ENCODE data around the gene ABHD16A.

Gene ABHD16A

GRCh38 chr6:31737991-31738979, 35.2 kb upstream of the ABHD16A start:
- Histone ChIP-seq H3K4me1 (ENCODE audit: control insufficient read depth in 1 of 2, insufficient read depth in 2 of 2, low read length in 2 of 2) (peaks cover 43 to 55% of the 10 kb centered on the region in 2 donors), H3K27ac (ENCODE audit: low read depth, low read length) (peak overlapping the region; percentile 94), H3K4me3 (ENCODE audit: low read depth in 1 of 2, low read length in 2 of 2) (peak overlapping the region; percentile 44 to 52), H3K27me3 (ENCODE audit: control insufficient read depth in 1 of 2, insufficient read depth in 2 of 2, low read length in 2 of 2) (no peaks in the 10 kb centered on the region), H3K9ac (ENCODE audit: low read depth in 1 of 2, low read length in 2 of 2) (peak overlapping the region; percentile 50 to 73), H3K36me3 (ENCODE audit: control insufficient read depth in 1 of 2, insufficient read depth in 2 of 2, low read length in 2 of 2) (peaks cover 12 to 20% of the 10 kb centered on the region in 2 donors), H3K9me3 (ENCODE audit: control insufficient read depth in 1 of 2, low read length in 2 of 2) (no peaks in the 10 kb centered on the region)

- peaks cover 45 to 57% of the 10 kb centered on the region in 2 donors for H3K4me1 ChIP-seq (ENCODE audit: control insufficient read depth in 1 of 2, insufficient read depth in 2 of 2, low read length in 2 of 2)
- H3K9ac ChIP-seq (ENCODE audit: low read depth in 1 of 2, low read length in 2 of 2): peak overlapping the region; percentile 97
- peak overlapping the region; percentile 94 for H3K27ac ChIP-seq (ENCODE audit: low read depth, low read length)
- H3K36me3 ChIP-seq (ENCODE audit: control insufficient read depth in 1 of 2, insufficient read depth in 2 of 2, low read length in 2 of 2): peaks cover 15 to 17% of the 10 kb centered on the region in 2 donors
- H3K9me3 ChIP-seq (ENCODE audit: control insufficient read depth in 1 of 2, low read length in 2 of 2): no peaks in the 10 kb centered on the region
- H3K4me3 ChIP-seq (ENCODE audit: low read depth in 1 of 2, low read length in 2 of 2): peak overlapping the region; percentile 52 to 91
- H3K27me3 ChIP-seq (ENCODE audit: control insufficient read depth in 1 of 2, insufficient read depth in 2 of 2, low read length in 2 of 2): no peaks in the 10 kb centered on the region
Observed at GRCh38 chr6:31737315-31737990, 34.3 kb upstream of the ABHD16A start.

- Histone ChIP-seq H3K27me3 (ENCODE audit: control insufficient read depth in 1 of 2, insufficient read depth in 2 of 2, low read length in 2 of 2) (no peaks in the 10 kb centered on the region), H3K4me3 (ENCODE audit: low read depth in 1 of 2, low read length in 2 of 2) (peak overlapping the region; percentile 91 to 95), H3K27ac (ENCODE audit: low read depth, low read length) (peak overlapping the region; percentile 94), H3K9me3 (ENCODE audit: control insufficient read depth in 1 of 2, low read length in 2 of 2) (no peaks in the 10 kb centered on the region), H3K4me1 (ENCODE audit: control insufficient read depth in 1 of 2, insufficient read depth in 2 of 2, low read length in 2 of 2) (peaks cover 48 to 59% of the 10 kb centered on the region in 2 donors), H3K36me3 (ENCODE audit: control insufficient read depth in 1 of 2, insufficient read depth in 2 of 2, low read length in 2 of 2) (peaks cover 19 to 21% of the 10 kb centered on the region in 2 donors), H3K9ac (ENCODE audit: low read depth in 1 of 2, low read length in 2 of 2) (peak overlapping the region; percentile 97)
Observed at GRCh38 chr6:31736768-31737314, 33.7 kb upstream of the ABHD16A start.

- Histone ChIP-seq H3K27ac (ENCODE audit: low read depth, low read length) (peak within 1 kb of the TSS; percentile 94), H3K4me1 (ENCODE audit: control insufficient read depth in 1 of 2, insufficient read depth in 2 of 2, low read length in 2 of 2) (peaks cover 49 to 58% of the 10 kb centered on the region in 2 donors), H3K36me3 (ENCODE audit: control insufficient read depth in 1 of 2, insufficient read depth in 2 of 2, low read length in 2 of 2) (peaks cover 25 to 27% of the 10 kb centered on the region in 2 donors), H3K9ac (ENCODE audit: low read depth in 1 of 2, low read length in 2 of 2) (peak within 1 kb of the TSS; percentile 97), H3K9me3 (ENCODE audit: control insufficient read depth in 1 of 2, low read length in 2 of 2) (no peaks in the 10 kb centered on the region), H3K27me3 (ENCODE audit: control insufficient read depth in 1 of 2, insufficient read depth in 2 of 2, low read length in 2 of 2) (no peaks in the 10 kb centered on the region), H3K4me3 (ENCODE audit: low read depth in 1 of 2, low read length in 2 of 2) (peak within 1 kb of the TSS; percentile 91 to 95)
Observed at GRCh38 chr6:31736021-31736767, 33.1 kb upstream of the ABHD16A start, which contains the start of gene CLIC1. Gene CLIC1, minus strand, starts transcription at chr6:31736530. Its CDS starts 230 bp downstream, at chr6:31736300.

- Histone ChIP-seq H3K4me3 (ENCODE audit: low read depth in 1 of 2, low read length in 2 of 2) (peak overlapping the region; percentile 91 to 95), H3K36me3 (ENCODE audit: control insufficient read depth in 1 of 2, insufficient read depth in 2 of 2, low read length in 2 of 2) (peaks cover 28 to 34% of the 10 kb centered on the region in 2 donors), H3K27ac (ENCODE audit: low read depth, low read length) (peak overlapping the region; percentile 94), H3K27me3 (ENCODE audit: control insufficient read depth in 1 of 2, insufficient read depth in 2 of 2, low read length in 2 of 2) (no peaks in the 10 kb centered on the region), H3K9me3 (ENCODE audit: control insufficient read depth in 1 of 2, low read length in 2 of 2) (no peaks in the 10 kb centered on the region), H3K4me1 (ENCODE audit: control insufficient read depth in 1 of 2, insufficient read depth in 2 of 2, low read length in 2 of 2) (peaks cover 50 to 57% of the 10 kb centered on the region in 2 donors), H3K9ac (ENCODE audit: low read depth in 1 of 2, low read length in 2 of 2) (peak overlapping the region; percentile 97)
Observed at GRCh38 chr6:31734821-31735406, 31.8 kb upstream of the ABHD16A start.

- Histone ChIP-seq H3K9ac (ENCODE audit: low read depth in 1 of 2, low read length in 2 of 2) (peak overlapping the region; percentile 97), H3K9me3 (ENCODE audit: control insufficient read depth in 1 of 2, low read length in 2 of 2) (no peaks in the 10 kb centered on the region), H3K4me1 (ENCODE audit: control insufficient read depth in 1 of 2, insufficient read depth in 2 of 2, low read length in 2 of 2) (peaks cover 51 to 56% of the 10 kb centered on the region in 2 donors), H3K36me3 (ENCODE audit: control insufficient read depth in 1 of 2, insufficient read depth in 2 of 2, low read length in 2 of 2) (peaks cover 28 to 34% of the 10 kb centered on the region in 2 donors), H3K27ac (ENCODE audit: low read depth, low read length) (peak overlapping the region; percentile 94), H3K27me3 (ENCODE audit: control insufficient read depth in 1 of 2, insufficient read depth in 2 of 2, low read length in 2 of 2) (no peaks in the 10 kb centered on the region), H3K4me3 (ENCODE audit: low read depth in 1 of 2, low read length in 2 of 2) (peak overlapping the region; percentile 91 to 95)
Observed at GRCh38 chr6:31734247-31734820, 31.2 kb upstream of the ABHD16A start.

- H3K9me3 ChIP-seq (ENCODE audit: control insufficient read depth in 1 of 2, low read length in 2 of 2): no peaks in the 10 kb centered on the region
- peaks cover 28 to 34% of the 10 kb centered on the region in 2 donors for H3K36me3 ChIP-seq (ENCODE audit: control insufficient read depth in 1 of 2, insufficient read depth in 2 of 2, low read length in 2 of 2)
- peak overlapping the region; percentile 91 to 95 for H3K4me3 ChIP-seq (ENCODE audit: low read depth in 1 of 2, low read length in 2 of 2)
- H3K27me3 ChIP-seq (ENCODE audit: control insufficient read depth in 1 of 2, insufficient read depth in 2 of 2, low read length in 2 of 2): no peaks in the 10 kb centered on the region
- H3K4me1 ChIP-seq (ENCODE audit: control insufficient read depth in 1 of 2, insufficient read depth in 2 of 2, low read length in 2 of 2): peaks cover 52 to 55% of the 10 kb centered on the region in 2 donors
- peak overlapping the region; percentile 97 for H3K9ac ChIP-seq (ENCODE audit: low read depth in 1 of 2, low read length in 2 of 2)
- H3K27ac ChIP-seq (ENCODE audit: low read depth, low read length): no peak overlapping the region
Observed at GRCh38 chr6:31733734-31734133, 30.6 kb upstream of the ABHD16A start.

- Histone ChIP-seq H3K9me3 (ENCODE audit: control insufficient read depth in 1 of 2, low read length in 2 of 2) (no peaks in the 10 kb centered on the region), H3K27me3 (ENCODE audit: control insufficient read depth in 1 of 2, insufficient read depth in 2 of 2, low read length in 2 of 2) (no peaks in the 10 kb centered on the region), H3K36me3 (ENCODE audit: control insufficient read depth in 1 of 2, insufficient read depth in 2 of 2, low read length in 2 of 2) (peaks cover 31 to 42% of the 10 kb centered on the region in 2 donors), H3K4me1 (ENCODE audit: control insufficient read depth in 1 of 2, insufficient read depth in 2 of 2, low read length in 2 of 2) (peaks cover 52 to 55% of the 10 kb centered on the region in 2 donors), H3K4me3 (ENCODE audit: low read depth in 1 of 2, low read length in 2 of 2) (no peak overlapping the region), H3K9ac (ENCODE audit: low read depth in 1 of 2, low read length in 2 of 2) (no peak overlapping the region), H3K27ac (ENCODE audit: low read depth, low read length) (no peak overlapping the region)
Observed at GRCh38 chr6:31732029-31732428, 28.9 kb upstream of the ABHD16A start.

- Histone ChIP-seq H3K9ac (ENCODE audit: low read depth in 1 of 2, low read length in 2 of 2) (peak overlapping the region in 1 of 2 donors; percentile 70), H3K36me3 (ENCODE audit: control insufficient read depth in 1 of 2, insufficient read depth in 2 of 2, low read length in 2 of 2) (peaks cover 31 to 55% of the 10 kb centered on the region in 2 donors), H3K27ac (ENCODE audit: low read depth, low read length) (peak overlapping the region; percentile 96), H3K27me3 (ENCODE audit: control insufficient read depth in 1 of 2, insufficient read depth in 2 of 2, low read length in 2 of 2) (no peaks in the 10 kb centered on the region), H3K4me1 (ENCODE audit: control insufficient read depth in 1 of 2, insufficient read depth in 2 of 2, low read length in 2 of 2) (peaks cover 54% of the 10 kb centered on the region in 2 donors), H3K9me3 (ENCODE audit: control insufficient read depth in 1 of 2, low read length in 2 of 2) (no peaks in the 10 kb centered on the region), H3K4me3 (ENCODE audit: low read depth in 1 of 2, low read length in 2 of 2) (peak overlapping the region in 1 of 2 donors; percentile 81)
Observed at GRCh38 chr6:31730631-31731086, 27.5 kb upstream of the ABHD16A start.

Measured in duodenal mucosa (tissue), 2 donors.